ENCODE results near the gene CCDC192. TPM values are rescaled to one million over a fixed set of nuclear protein-coding genes. Genes with fewer than 3 reads are reported as not detected.

The CCDC192 gene
- total and polyA plus RNA-seq, 2 experiments from 2014 or later = 0.40 TPM; not detected in 1

DNA sequence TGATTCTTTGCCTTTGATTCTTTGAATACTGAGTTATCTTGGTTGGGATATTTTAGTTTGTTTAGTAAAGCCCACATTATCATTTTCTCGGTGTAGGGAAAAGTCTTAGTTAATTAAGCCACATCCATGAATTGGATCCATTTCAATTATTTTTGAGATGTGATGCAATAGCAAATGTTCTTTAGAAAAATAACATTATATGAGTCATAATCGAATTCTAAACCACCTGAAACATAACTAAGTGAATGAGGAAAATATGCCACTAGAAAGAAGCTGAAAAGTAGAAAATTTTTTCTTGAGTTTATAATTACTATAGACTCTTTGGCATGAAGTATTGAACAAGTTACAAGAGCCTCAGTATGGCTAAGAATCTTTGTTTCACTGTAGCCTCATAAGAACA lies 17.5 kb upstream of the CCDC192 start:
- Mint-ChIP-seq H3K27ac (no peak overlapping the region), H3K36me3 (ENCODE audit: low read depth) (no peaks in the 10 kb centered on the region), H3K4me1 (no peaks in the 10 kb centered on the region), H3K4me3 (no peak overlapping the region), H3K27me3 (ENCODE audit: insufficient read depth, low read depth, poor library complexity) (no peaks in the 10 kb centered on the region), H3K9me3 (no peaks in the 10 kb centered on the region)
- ATAC-seq (no peak), DNase-seq (ENCODE audit: low spot score) (no peak)
- TF ChIP-seq, protein P1, sequence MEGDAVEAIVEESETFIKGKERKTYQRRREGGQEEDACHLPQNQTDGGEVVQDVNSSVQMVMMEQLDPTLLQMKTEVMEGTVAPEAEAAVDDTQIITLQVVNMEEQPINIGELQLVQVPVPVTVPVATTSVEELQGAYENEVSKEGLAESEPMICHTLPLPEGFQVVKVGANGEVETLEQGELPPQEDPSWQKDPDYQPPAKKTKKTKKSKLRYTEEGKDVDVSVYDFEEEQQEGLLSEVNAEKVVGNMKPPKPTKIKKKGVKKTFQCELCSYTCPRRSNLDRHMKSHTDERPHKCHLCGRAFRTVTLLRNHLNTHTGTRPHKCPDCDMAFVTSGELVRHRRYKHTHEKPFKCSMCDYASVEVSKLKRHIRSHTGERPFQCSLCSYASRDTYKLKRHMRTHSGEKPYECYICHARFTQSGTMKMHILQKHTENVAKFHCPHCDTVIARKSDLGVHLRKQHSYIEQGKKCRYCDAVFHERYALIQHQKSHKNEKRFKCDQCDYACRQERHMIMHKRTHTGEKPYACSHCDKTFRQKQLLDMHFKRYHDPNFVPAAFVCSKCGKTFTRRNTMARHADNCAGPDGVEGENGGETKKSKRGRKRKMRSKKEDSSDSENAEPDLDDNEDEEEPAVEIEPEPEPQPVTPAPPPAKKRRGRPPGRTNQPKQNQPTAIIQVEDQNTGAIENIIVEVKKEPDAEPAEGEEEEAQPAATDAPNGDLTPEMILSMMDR (conservative IDR thresholded peaks at IDR 0.05; ENCODE audit: low read depth in 2 of 2) = no peak
- TF ChIP-seq EZH2phosphoT487 (IDR thresholded peaks at IDR 0.05; ENCODE audit: unreplicated experiment) (no peak), NANOG (IDR thresholded peaks at IDR 0.05; ENCODE audit: borderline replicate concordance) (no peak), CREB1 (CRISPR knock-in tag; IDR thresholded peaks at IDR 0.05; ENCODE audit: low read depth) (no peak), ZNF462 (CRISPR knock-in tag; IDR thresholded peaks at IDR 0.05) (no peak), ETS1 (IDR thresholded peaks at IDR 0.05) (no peak), JUNB (IDR thresholded peaks at IDR 0.05; ENCODE audit: unreplicated experiment) (no peak), EZH2 (IDR thresholded peaks at IDR 0.05; ENCODE audit: low read depth, unreplicated experiment) (no peak), POLR2AphosphoS5 (IDR thresholded peaks at IDR 0.05; ENCODE audit: low read depth) (no peak), ZNF114 (CRISPR knock-in tag; IDR thresholded peaks at IDR 0.05) (no peak), ZNF331 (CRISPR knock-in tag; IDR thresholded peaks at IDR 0.05; ENCODE audit: low read depth) (no peak), REST (IDR thresholded peaks at IDR 0.05; ENCODE audit: unreplicated experiment) (no peak), STAT1 (IDR thresholded peaks at IDR 0.05; ENCODE audit: unreplicated experiment) (no peak)
- Histone ChIP-seq H2AFZ (no peak overlapping the region), H3F3A (replicated peaks; ENCODE audit: low read depth) (no peaks in the 10 kb centered on the region), H3K9me2 (ENCODE audit: insufficient read depth) (no peaks in the 10 kb centered on the region; the same call in 1 of the 2 replicates), H3K79me2 (replicated peaks; ENCODE audit: insufficient read depth) (no peaks in the 10 kb centered on the region), H3K27ac (ENCODE audit: low read depth) (no peak overlapping the region), H3K36me3 (ENCODE audit: insufficient read depth) (no peaks in the 10 kb centered on the region), H3K27me3 (ENCODE audit: insufficient read depth) (no peaks in the 10 kb centered on the region), H3K4me1 (ENCODE audit: insufficient read depth) (no peaks in the 10 kb centered on the region), H3K4me2 (no peak overlapping the region), H4K20me1 (replicated peaks; ENCODE audit: insufficient read depth) (no peaks in the 10 kb centered on the region), H3K4me3 (no peak overlapping the region)
